OCI-LY1 (cell line): ENCODE data around the gene FBXO41.

Experiments
- H2AFZ ChIP-seq: fragments of 200-600 bp; sonication (generic), shearing (Covaris generic); 2 replicates; pipeline ENCODE4 v1.6.0; 2014; ENCODE audit warnings: antibody characterized with exemption, mild to moderate bottlenecking, low read length
- H3F3A ChIP-seq: fragments of 200-600 bp; sonication (generic), shearing (Covaris generic); 2 replicates; pipeline ENCODE4 v1.6.0; 2014; ENCODE audit warnings: mild to moderate bottlenecking, antibody characterized with exemption, low read length, moderate library complexity; ENCODE audit not compliant: insufficient read depth
- H3K27ac ChIP-seq: fragments of 200-600 bp; sonication (generic); 2 replicates; pipeline ENCODE4 v1.5.1; 2014; ENCODE audit warnings: low read length, mixed run types, mild to moderate bottlenecking, low read depth; ENCODE audit not compliant: poor library complexity, severe bottlenecking
- H3K27me3 ChIP-seq: fragments of 200-600 bp; sonication (generic); 2 replicates; pipeline ENCODE4 v1.6.0; 2014; ENCODE audit warnings: antibody characterized with exemption, mild to moderate bottlenecking, low read length, moderate library complexity; ENCODE audit not compliant: insufficient read depth
- H3K36me3 ChIP-seq: fragments of 200-600 bp; sonication (generic); 2 replicates; pipeline ENCODE4 v1.6.1; 2014; ENCODE audit warnings: mild to moderate bottlenecking, antibody characterized with exemption, low read length, moderate library complexity, mixed read lengths; ENCODE audit not compliant: insufficient read depth
- H3K4me1 ChIP-seq: fragments of 200-600 bp; sonication (generic); 2 replicates; pipeline ENCODE4 v1.5.1; 2014; ENCODE audit warnings: mild to moderate bottlenecking, low read length, moderate library complexity; ENCODE audit not compliant: insufficient read depth, severe bottlenecking
- H3K4me2 ChIP-seq: fragments of 200-600 bp; sonication (generic), shearing (Covaris generic); 2 replicates; pipeline ENCODE4 v1.6.1; 2014; ENCODE audit warnings: low read length
- H3K4me3 ChIP-seq: fragments of 200-600 bp; sonication (generic); 2 replicates; pipeline ENCODE4 v1.5.1; 2014; ENCODE audit warnings: low read length, low read depth, mild to moderate bottlenecking, mixed read lengths; ENCODE audit not compliant: poor library complexity, severe bottlenecking
- H3K79me2 ChIP-seq: fragments of 200-600 bp; shearing (Covaris generic); 2 replicates; pipeline ENCODE4 v1.6.1; 2016; ENCODE audit warnings: mixed run types, low read length, mixed read lengths; ENCODE audit not compliant: insufficient read depth
- H3K9ac ChIP-seq: fragments of 200-600 bp; sonication (generic), shearing (Covaris generic); 2 replicates; pipeline ENCODE4 v1.6.1; 2014; ENCODE audit warnings: mild to moderate bottlenecking, low read length, mixed read lengths
- H3K9me2 ChIP-seq: fragments of 200-600 bp; sonication (generic), shearing (Covaris generic); 2 replicates; pipeline ENCODE4 v1.6.1; 2014; ENCODE audit warnings: low read depth, mild to moderate bottlenecking, low read length, mixed read lengths
- H3K9me3 ChIP-seq: fragments of 200-600 bp; shearing (Covaris generic); 2 replicates; pipeline ENCODE4 v1.6.1; 2014; ENCODE audit warnings: low read length, mixed read lengths
- H4K20me1 ChIP-seq: fragments of 200-600 bp; sonication (generic), shearing (Covaris generic); 2 replicates; pipeline ENCODE4 v1.6.0; 2016; ENCODE audit warnings: mild to moderate bottlenecking, low read length; ENCODE audit not compliant: insufficient read depth
- CTCF ChIP-seq: fragments of 200-600 bp; sonication (generic), shearing (Covaris generic); IDR thresholded peaks from 2 replicates; pipeline ENCODE4 v1.5.1; 2017; ENCODE audit warnings: mild to moderate bottlenecking, antibody characterized with exemption, low read length, moderate library complexity, mixed read lengths
- EZH2 ChIP-seq: fragments of 200-600 bp; sonication (generic), shearing (Covaris generic); IDR thresholded peaks from 2 replicates; pipeline ENCODE4 v1.8.0; 2017; ENCODE audit warnings: borderline replicate concordance, mixed run types, mild to moderate bottlenecking, antibody characterized with exemption, low read length, moderate library complexity, mixed read lengths

The FBXO41 gene

DNA sequence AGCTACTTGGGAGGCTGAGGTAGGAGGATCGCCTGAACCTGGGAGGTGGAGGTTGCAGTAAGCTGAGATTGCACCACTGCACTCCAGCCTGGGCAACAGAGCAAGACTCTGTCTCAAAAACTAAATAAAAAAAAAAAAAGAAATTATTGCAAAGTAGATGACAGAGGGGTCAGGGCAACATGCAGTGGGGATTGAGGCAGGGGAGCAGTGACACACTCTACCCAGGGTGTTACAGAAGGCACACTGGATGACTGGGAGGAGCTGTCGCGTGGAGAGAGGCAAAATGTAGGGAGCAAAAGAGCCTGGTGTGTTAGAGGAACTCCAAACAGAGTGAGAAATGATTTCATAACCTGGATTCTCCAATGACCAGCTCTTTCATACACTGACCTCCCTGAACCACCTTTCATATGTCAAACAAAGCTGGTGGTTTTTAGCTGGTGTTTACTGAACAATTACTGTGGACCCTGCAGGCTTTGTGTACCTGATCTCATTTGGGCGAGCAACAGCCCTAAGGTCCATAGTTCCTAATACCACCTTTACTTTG lies 22.1 kb downstream of the FBXO41 start:
- peaks cover 75% of the 10 kb centered on the region for H3K36me3 ChIP-seq
- no peaks in the 10 kb centered on the region for H4K20me1 ChIP-seq
- no peaks in the 10 kb centered on the region for H3K9me3 ChIP-seq
- no peaks in the 10 kb centered on the region for H3K79me2 ChIP-seq
- no peaks in the 10 kb centered on the region for H3K9me2 ChIP-seq
- no peak overlapping the region for H3K4me2 ChIP-seq
- no peak overlapping the region for H2AFZ ChIP-seq
- no peak overlapping the region for H3K27ac ChIP-seq
- no peaks in the 10 kb centered on the region for H3K27me3 ChIP-seq
- TF ChIP-seq CTCF (no peak), EZH2 (no peak)
- H3K4me1 ChIP-seq, result no peaks in the 10 kb centered on the region
- H3K4me3 ChIP-seq, result no peak overlapping the region
- H3K9ac ChIP-seq, result no peak overlapping the region
- no peaks in the 10 kb centered on the region for H3F3A ChIP-seq

GRCh38 chr2:73260338-73260984 lies 23.8 kb downstream of the FBXO41 start:
- peaks cover 80% of the 10 kb centered on the region for H3K36me3 ChIP-seq

DNA sequence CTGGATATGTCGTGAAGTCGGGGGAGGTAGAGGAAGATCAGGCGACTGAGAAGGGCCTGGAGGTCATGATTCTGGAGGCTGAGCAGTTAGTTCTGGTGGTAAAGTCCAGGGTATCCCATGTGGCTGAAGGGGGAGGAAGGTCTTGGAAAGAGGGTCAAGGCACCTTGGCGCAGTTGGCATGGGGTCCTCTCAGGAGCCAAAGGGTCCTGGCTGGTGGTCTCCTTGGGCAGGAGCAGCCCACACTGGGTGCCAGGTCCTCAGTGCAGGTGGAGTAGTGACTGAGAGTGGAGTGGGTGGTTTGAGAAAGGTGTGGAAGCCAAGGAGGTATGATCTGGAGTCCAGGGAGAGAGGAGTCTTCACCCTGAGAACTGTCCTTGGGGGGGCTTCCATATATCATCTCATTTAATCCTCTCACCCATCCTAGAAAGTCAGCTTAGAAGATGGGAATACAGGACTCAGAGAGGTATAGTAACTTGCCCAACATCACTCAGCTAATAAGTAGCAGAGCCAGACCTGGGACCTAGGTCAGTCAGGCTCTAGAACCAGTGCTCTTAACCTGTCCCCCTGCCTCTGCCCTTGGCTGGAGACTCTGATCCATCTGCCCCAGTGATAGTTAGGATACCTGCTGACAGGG lies 24.5 kb downstream of the FBXO41 start:
- Histone ChIP-seq H3K79me2 (no peaks in the 10 kb centered on the region), H3K4me1 (no peaks in the 10 kb centered on the region), H3F3A (no peaks in the 10 kb centered on the region), H2AFZ (no peak overlapping the region), H3K9ac (no peak overlapping the region), H3K9me3 (no peaks in the 10 kb centered on the region), H3K27me3 (no peaks in the 10 kb centered on the region), H3K27ac (no peak overlapping the region), H3K4me2 (no peak overlapping the region), H3K9me2 (no peaks in the 10 kb centered on the region), H3K4me3 (no peak overlapping the region), H3K36me3 (peaks cover 84% of the 10 kb centered on the region), H4K20me1 (no peaks in the 10 kb centered on the region)
- no peak for TF ChIP-seq EZH2
- TF ChIP-seq CTCF, result no peak

More at GRCh38 chr2:73260338-73260984, 23.8 kb downstream of the FBXO41 start:
- Histone ChIP-seq H3K9me2 (no peaks in the 10 kb centered on the region), H3K27ac (no peak overlapping the region), H3K4me1 (no peaks in the 10 kb centered on the region), H4K20me1 (no peaks in the 10 kb centered on the region), H3K27me3 (no peaks in the 10 kb centered on the region), H2AFZ (no peak overlapping the region), H3K9ac (no peak overlapping the region), H3K4me3 (no peak overlapping the region), H3K79me2 (no peaks in the 10 kb centered on the region), H3K4me2 (no peak overlapping the region), H3F3A (no peaks in the 10 kb centered on the region), H3K9me3 (no peaks in the 10 kb centered on the region)
- no peak for TF ChIP-seq EZH2
- TF ChIP-seq CTCF, result peak; percentile 50; the same call in 1 of the 2 replicates
